PC-9 (cell line): Measurements from ENCODE around the gene HYAL4.

ENCODE experiments used
- CTCF ChIP-seq: fragments of 200-600 bp; sonication (generic); conservative IDR thresholded peaks from 2 replicates; pipeline ENCODE4 v1.6.1; 2017; ENCODE audit warnings: mixed run types, antibody characterized with exemption, mild to moderate bottlenecking, moderate library complexity
- EZH2 ChIP-seq: fragments of 200-600 bp; sonication (generic); IDR thresholded peaks from 2 replicates; pipeline ENCODE4 v1.8.0; 2017; ENCODE audit warnings: antibody characterized with exemption, low read depth

GRCh38 chr7:123796568-123796967 lies 48.4 kb upstream of the HYAL4 start:
- TF ChIP-seq CTCF = no peak
- TF ChIP-seq EZH2 = no peak
